K562 (cell line): ENCODE data around the gene PLXDC1. TPM values are rescaled to one million over a fixed set of nuclear protein-coding genes. Genes with fewer than 3 reads are reported as not detected.

Experiments
- ATF7 ChIP-seq: fragments of 450-650 bp; IDR thresholded peaks from 2 replicates; pipeline ENCODE4 v1.7.1; 2014; ENCODE audit warnings: mild to moderate bottlenecking, moderate library complexity
- BCOR ChIP-seq: fragments of 450-650 bp; IDR thresholded peaks from 2 replicates; pipeline ENCODE4 v1.6.1; 2016
- CREBBP ChIP-seq: IDR thresholded peaks from one replicate; pipeline ENCODE4 v1.6.1; 2012; ENCODE audit warnings: low read depth, mild to moderate bottlenecking, control low read depth, inconsistent platforms, low read length
- HNRNPL ChIP-seq: fragments of 200-400 bp; formaldehyde crosslinking; IDR thresholded peaks from 2 replicates; pipeline ENCODE4 v1.6.1; 2017; ENCODE audit warnings: low read depth, mild to moderate bottlenecking, low read length
- NCOA1 ChIP-seq: fragments of 450-650 bp; IDR thresholded peaks from 2 replicates; pipeline ENCODE4 v1.6.1; 2016; ENCODE audit warnings: low read depth
- PRPF4 ChIP-seq: fragments of 200-400 bp; formaldehyde crosslinking; IDR thresholded peaks from one replicate; pipeline ENCODE4 v1.6.1; 2017; ENCODE audit warnings: low read length, low read depth, mild to moderate bottlenecking; ENCODE audit not compliant: insufficient read depth, poor library complexity, severe bottlenecking
- RAD51 ChIP-seq: fragments of 450-650 bp; IDR thresholded peaks from 2 replicates; pipeline ENCODE4 v1.7.1; 2016; ENCODE audit warnings: low read depth, mild to moderate bottlenecking, borderline replicate concordance
- RBM34 ChIP-seq: fragments of 200-400 bp; formaldehyde crosslinking; IDR thresholded peaks from 2 replicates; pipeline ENCODE4 v1.6.1; 2018; ENCODE audit warnings: low read length, borderline replicate concordance; ENCODE audit not compliant: insufficient read depth
- ZNF586 ChIP-seq: fragments of 450-650 bp; formaldehyde crosslinking; conservative IDR thresholded peaks from 2 replicates; pipeline ENCODE4 v1.4.0; 2020; ENCODE audit warnings: mild to moderate bottlenecking, moderate library complexity
- polyA plus RNA-seq, 8 experiments: library from polyadenylated mRNA; depleted of rRNA in 4 of 8; stranded (reverse) in 5 of 8; unstranded in 3 of 8; fragments of >200 nt; fragmentation: Nextera tagmentation in 2 of 8; fragmentation: Illumina TruSeq in 1 of 8; extraction: Ambion mirVana in 2 of 8; extraction: Trizol in 1 of 8; gene quantifications; 2 replicates each; pipeline versions ENCODE4 v1.2.1 to v1.2.3, GENCODE V29; 2011 to 2014; ENCODE audit warnings: inconsistent platforms in 1 of 8, missing spikeins in 1 of 8
- total RNA-seq, 7 experiments: library from RNA; depleted of rRNA in 6 of 7; stranded (reverse); fragments of >200 nt in 6 of 7; fragmentation: Illumina TruSeq in 2 of 7; extraction: Trizol in 2 of 7; gene quantifications; 2 replicates each; pipeline versions ENCODE4 v1.2.1 to v1.2.3, GENCODE V29; 2011 to 2021; ENCODE audit warnings: low replicate concordance in 1 of 7
- TF ChIP-seq, protein P1 (sequence below): fragments of 250-450 bp; sonication (Bioruptor Pico); IDR thresholded peaks from 2 replicates; pipeline ENCODE4 v1.8.0; 2021; ENCODE audit warnings: moderate library complexity, mild to moderate bottlenecking, inconsistent platforms
- TF ChIP-seq, protein P2 (sequence below): sonication (generic); formaldehyde crosslinking; IDR thresholded peaks from 2 replicates; pipeline ENCODE4 v1.9.0; 2022; ENCODE audit warnings: mild to moderate bottlenecking, missing genetic modification reagents
- TF ChIP-seq, protein P3 (sequence below): fragments of 450-650 bp; IDR thresholded peaks from 2 replicates; pipeline ENCODE4 v1.6.1; 2016
- TF ChIP-seq, protein P4 (sequence below): fragments of 450-650 bp; IDR thresholded peaks from 2 replicates; pipeline ENCODE4 v1.6.1; 2016; ENCODE audit warnings: antibody characterized with exemption
- TF ChIP-seq, protein P5 (sequence below): fragments of 450-650 bp; IDR thresholded peaks from 2 replicates; pipeline ENCODE4 v1.6.1; 2017; ENCODE audit warnings: antibody characterized with exemption
- TF ChIP-seq, protein P6 (sequence below): fragments of 250-450 bp; sonication (Bioruptor Pico); IDR thresholded peaks from 2 replicates; pipeline ENCODE4 v1.5.0; 2021

Gene PLXDC1
- total and polyA plus RNA-seq, 9 of the 15 experiments (the other 6 are each of a cell fraction or from before 2014, with no cell fraction given) = not detected

DNA sequence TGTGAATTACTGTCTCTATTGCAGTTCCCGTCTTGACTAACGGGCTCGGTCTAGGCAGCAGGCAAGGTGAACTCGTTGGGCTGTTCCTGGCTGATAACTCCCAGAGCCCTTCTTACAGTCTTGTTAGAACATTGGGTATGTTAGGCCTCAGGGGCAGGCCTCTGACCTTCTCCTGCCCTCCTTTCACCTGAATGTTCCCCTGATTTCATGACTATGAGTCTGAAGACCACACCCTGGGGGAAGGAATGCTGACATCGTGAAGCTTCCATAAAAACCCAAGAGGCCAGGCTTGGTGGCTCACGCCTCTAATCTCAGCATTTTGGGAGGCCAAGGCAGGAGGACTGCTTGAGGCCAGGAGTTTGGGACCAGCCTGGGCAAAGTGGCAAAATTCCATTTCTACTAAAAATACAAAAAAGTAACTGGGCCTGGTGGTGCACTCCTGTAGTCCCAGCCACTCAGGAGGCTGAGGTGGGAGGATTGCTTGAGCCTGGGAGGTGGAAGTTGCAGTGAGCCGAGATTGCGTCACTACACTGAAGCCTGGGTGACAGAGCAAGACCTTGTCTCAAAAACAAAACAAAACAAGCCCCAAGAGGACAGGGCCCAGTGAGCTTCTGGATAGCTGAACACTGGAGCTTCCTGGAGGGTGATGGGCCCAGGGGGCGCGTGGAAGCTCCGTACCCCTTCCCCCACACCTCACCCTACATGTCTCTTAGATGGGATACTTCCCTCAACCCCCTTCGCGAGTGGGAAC is 136.5 kb downstream of the PLXDC1 start (continued):
- TF ChIP-seq, protein P1, sequence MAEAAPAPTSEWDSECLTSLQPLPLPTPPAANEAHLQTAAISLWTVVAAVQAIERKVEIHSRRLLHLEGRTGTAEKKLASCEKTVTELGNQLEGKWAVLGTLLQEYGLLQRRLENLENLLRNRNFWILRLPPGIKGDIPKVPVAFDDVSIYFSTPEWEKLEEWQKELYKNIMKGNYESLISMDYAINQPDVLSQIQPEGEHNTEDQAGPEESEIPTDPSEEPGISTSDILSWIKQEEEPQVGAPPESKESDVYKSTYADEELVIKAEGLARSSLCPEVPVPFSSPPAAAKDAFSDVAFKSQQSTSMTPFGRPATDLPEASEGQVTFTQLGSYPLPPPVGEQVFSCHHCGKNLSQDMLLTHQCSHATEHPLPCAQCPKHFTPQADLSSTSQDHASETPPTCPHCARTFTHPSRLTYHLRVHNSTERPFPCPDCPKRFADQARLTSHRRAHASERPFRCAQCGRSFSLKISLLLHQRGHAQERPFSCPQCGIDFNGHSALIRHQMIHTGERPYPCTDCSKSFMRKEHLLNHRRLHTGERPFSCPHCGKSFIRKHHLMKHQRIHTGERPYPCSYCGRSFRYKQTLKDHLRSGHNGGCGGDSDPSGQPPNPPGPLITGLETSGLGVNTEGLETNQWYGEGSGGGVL (CRISPR knock-in tag) = no peak
- TF ChIP-seq RAD51 (no peak), ZNF586 (CRISPR knock-in tag) (no peak), PRPF4 (no peak), ATF7 (peak; percentile 86), HNRNPL (no peak), RBM34 (no peak), NCOA1 (0 out of 2 replicates have a peak, but pooled peaks have one; percentile 21), BCOR (no peak), CREBBP (no peak)
- TF ChIP-seq, protein P2, sequence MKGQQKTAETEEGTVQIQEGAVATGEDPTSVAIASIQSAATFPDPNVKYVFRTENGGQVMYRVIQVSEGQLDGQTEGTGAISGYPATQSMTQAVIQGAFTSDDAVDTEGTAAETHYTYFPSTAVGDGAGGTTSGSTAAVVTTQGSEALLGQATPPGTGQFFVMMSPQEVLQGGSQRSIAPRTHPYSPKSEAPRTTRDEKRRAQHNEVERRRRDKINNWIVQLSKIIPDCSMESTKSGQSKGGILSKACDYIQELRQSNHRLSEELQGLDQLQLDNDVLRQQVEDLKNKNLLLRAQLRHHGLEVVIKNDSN (CRISPR knock-in tag) = no peak
- TF ChIP-seq, protein P3, sequence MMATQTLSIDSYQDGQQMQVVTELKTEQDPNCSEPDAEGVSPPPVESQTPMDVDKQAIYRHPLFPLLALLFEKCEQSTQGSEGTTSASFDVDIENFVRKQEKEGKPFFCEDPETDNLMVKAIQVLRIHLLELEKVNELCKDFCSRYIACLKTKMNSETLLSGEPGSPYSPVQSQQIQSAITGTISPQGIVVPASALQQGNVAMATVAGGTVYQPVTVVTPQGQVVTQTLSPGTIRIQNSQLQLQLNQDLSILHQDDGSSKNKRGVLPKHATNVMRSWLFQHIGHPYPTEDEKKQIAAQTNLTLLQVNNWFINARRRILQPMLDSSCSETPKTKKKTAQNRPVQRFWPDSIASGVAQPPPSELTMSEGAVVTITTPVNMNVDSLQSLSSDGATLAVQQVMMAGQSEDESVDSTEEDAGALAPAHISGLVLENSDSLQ = peak; percentile 58
- TF ChIP-seq, protein P4, sequence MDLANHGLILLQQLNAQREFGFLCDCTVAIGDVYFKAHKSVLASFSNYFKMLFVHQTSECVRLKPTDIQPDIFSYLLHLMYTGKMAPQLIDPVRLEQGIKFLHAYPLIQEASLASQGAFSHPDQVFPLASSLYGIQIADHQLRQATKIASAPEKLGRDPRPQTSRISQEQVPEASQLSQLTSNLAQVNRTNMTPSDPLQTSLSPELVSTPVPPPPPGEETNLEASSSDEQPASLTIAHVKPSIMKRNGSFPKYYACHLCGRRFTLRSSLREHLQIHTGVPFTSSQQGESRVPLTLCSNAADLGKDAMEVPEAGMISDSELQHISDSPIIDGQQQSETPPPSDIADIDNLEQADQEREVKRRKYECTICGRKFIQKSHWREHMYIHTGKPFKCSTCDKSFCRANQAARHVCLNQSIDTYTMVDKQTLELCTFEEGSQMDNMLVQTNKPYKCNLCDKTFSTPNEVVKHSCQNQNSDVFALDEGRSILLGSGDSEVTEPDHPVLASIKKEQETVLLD = no peak
- TF ChIP-seq, protein P5, sequence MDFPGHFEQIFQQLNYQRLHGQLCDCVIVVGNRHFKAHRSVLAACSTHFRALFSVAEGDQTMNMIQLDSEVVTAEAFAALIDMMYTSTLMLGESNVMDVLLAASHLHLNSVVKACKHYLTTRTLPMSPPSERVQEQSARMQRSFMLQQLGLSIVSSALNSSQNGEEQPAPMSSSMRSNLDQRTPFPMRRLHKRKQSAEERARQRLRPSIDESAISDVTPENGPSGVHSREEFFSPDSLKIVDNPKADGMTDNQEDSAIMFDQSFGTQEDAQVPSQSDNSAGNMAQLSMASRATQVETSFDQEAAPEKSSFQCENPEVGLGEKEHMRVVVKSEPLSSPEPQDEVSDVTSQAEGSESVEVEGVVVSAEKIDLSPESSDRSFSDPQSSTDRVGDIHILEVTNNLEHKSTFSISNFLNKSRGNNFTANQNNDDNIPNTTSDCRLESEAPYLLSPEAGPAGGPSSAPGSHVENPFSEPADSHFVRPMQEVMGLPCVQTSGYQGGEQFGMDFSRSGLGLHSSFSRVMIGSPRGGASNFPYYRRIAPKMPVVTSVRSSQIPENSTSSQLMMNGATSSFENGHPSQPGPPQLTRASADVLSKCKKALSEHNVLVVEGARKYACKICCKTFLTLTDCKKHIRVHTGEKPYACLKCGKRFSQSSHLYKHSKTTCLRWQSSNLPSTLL = no peak
- TF ChIP-seq, protein P6, sequence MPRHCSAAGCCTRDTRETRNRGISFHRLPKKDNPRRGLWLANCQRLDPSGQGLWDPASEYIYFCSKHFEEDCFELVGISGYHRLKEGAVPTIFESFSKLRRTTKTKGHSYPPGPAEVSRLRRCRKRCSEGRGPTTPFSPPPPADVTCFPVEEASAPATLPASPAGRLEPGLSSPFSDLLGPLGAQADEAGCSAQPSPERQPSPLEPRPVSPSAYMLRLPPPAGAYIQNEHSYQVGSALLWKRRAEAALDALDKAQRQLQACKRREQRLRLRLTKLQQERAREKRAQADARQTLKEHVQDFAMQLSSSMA (CRISPR knock-in tag) = no peak
